ENCODE measurements around the gene C6orf132.

- no peak for TF ChIP-seq CTCF (IDR thresholded peaks at IDR 0.05; ENCODE audit: low read depth, low read length, poor library complexity, severe bottlenecking)
- no peak for TF ChIP-seq EZH2phosphoT487 (IDR thresholded peaks at IDR 0.05; ENCODE audit: borderline replicate concordance, low read length)
Measured at GRCh38 chr6:42152024-42152423, 9.6 kb upstream of the C6orf132 start.

Measured in DOHH2 (cell line).